ENCODE data around the gene CYP4F12.

The CYP4F12 gene

GRCh38 chr19:15672580-15673175 lies at the start of gene CYP4F12:
CYP4F12 (plus strand) TSS chr19:15673087; CDS start chr19:15673530, 443 bp downstream.
- DNase-seq (ENCODE audit: low read depth in 3 of 3) = peak in 1 of 3 experiments; percentile 11

GRCh38 chr19:15623711-15624318 lies 49.1 kb upstream of the CYP4F12 start:
- no peak for DNase-seq (ENCODE audit: low read depth in 3 of 3)

- no peak for DNase-seq (ENCODE audit: low read depth in 3 of 3)
Observed at GRCh38 chr19:15628236-15629002, 44.5 kb upstream of the CYP4F12 start.

- peak; percentile 82 to 86 (median 84) for DNase-seq (ENCODE audit: low read depth in 3 of 3)
Observed at GRCh38 chr19:15629003-15629880, 43.6 kb upstream of the CYP4F12 start.

- no peak for DNase-seq (ENCODE audit: low read depth in 3 of 3)
Observed at GRCh38 chr19:15631817-15632216, 41.1 kb upstream of the CYP4F12 start.

- no peak for DNase-seq (ENCODE audit: low read depth in 3 of 3)
Observed at GRCh38 chr19:15633082-15633835, 39.6 kb upstream of the CYP4F12 start.

GRCh38 chr19:15634105-15634504 lies 38.8 kb upstream of the CYP4F12 start:
- DNase-seq (ENCODE audit: low read depth in 3 of 3) = no peak

GRCh38 chr19:15635016-15635805 lies 37.7 kb upstream of the CYP4F12 start:
- DNase-seq (ENCODE audit: low read depth in 3 of 3) = no peak

- DNase-seq (ENCODE audit: low read depth in 3 of 3) = no peak
Observed at GRCh38 chr19:15636026-15636425, 36.9 kb upstream of the CYP4F12 start.

GRCh38 chr19:15639596-15639995 lies 33.3 kb upstream of the CYP4F12 start:
- no peak for DNase-seq (ENCODE audit: low read depth in 3 of 3)

GRCh38 chr19:15640294-15640903 lies 32.5 kb upstream of the CYP4F12 start, which contains the start of gene CYP4F3:
CYP4F3 (plus strand) TSS chr19:15640897; CDS start chr19:15641416, 519 bp downstream.
- DNase-seq (ENCODE audit: low read depth in 3 of 3) = no peak

- DNase-seq (ENCODE audit: low read depth in 3 of 3) = no peak
Observed at GRCh38 chr19:15640904-15641597, 31.8 kb upstream of the CYP4F12 start.

- DNase-seq (ENCODE audit: low read depth in 3 of 3) = no peak
Observed at GRCh38 chr19:15641901-15642491, 30.9 kb upstream of the CYP4F12 start.

- DNase-seq (ENCODE audit: low read depth in 3 of 3) = no peak
Observed at GRCh38 chr19:15642807-15643206, 30.1 kb upstream of the CYP4F12 start.

GRCh38 chr19:15643387-15643786 lies 29.5 kb upstream of the CYP4F12 start:
- DNase-seq (ENCODE audit: low read depth in 3 of 3) = no peak

GRCh38 chr19:15644066-15644741 lies 28.7 kb upstream of the CYP4F12 start:
- no peak for DNase-seq (ENCODE audit: low read depth in 3 of 3)

GRCh38 chr19:15644816-15645215 lies 28.1 kb upstream of the CYP4F12 start:
- DNase-seq (ENCODE audit: low read depth in 3 of 3) = no peak

- DNase-seq (ENCODE audit: low read depth in 3 of 3) = no peak
Observed at GRCh38 chr19:15649526-15649925, 23.4 kb upstream of the CYP4F12 start.

Measured in stimulated activated CD4-positive, alpha-beta T cell treated with anti-CD3 and anti-CD28 coated beads, TNF-alpha, amount 100 ng/mL, for 24 hours (primary cell).